ENCODE data around the gene TLCD1.

DNA sequence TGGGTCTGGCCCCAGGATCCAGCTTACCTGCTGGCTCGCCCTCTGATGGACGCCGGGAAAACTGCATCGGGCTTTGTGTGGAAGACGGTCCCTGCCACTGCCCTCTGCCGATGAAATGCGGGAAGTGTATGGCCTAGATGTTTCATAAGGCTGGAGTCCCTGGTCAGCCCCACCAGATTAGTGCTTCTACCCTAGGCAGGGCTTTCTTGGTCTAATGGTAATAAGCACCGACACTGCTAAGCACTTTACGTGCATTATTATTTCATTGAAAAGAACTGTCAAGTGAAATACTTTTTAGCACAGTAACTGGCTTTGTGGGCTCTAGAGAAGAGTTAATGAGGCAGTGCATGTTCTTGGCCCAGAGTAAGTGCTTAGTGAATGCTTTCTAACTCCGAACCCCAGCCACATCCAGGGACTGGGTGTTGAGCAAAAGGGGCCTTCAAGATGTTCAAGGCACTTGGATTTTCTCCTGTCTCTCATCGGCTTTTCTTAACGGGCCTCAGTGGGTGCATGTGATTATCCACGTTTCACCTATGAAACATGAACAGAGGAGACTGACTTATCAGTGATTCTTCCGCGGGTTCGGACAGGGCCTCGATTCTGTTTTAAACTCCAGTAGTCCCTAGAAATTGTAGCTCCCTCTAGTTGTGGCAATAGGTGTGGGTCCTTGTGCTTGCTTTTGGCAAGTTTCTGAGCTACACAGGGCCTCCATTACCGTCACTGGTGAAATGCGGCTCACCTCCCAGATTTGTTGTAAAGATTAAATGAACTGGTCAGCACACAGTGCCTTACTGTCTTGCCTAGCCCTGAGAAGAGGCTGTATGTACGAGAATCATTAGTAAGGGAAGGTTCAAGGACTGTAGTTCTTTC is 24.4 kb upstream of the TLCD1 start:
- TF ChIP-seq POLR2A (IDR thresholded peaks at IDR 0.05) (no peak), CTCF (IDR thresholded peaks at IDR 0.05) (peak; percentile 99 to 100 (median 99))
